ENCODE measurements around the gene GVQW3.

GVQW3 gene

DNA sequence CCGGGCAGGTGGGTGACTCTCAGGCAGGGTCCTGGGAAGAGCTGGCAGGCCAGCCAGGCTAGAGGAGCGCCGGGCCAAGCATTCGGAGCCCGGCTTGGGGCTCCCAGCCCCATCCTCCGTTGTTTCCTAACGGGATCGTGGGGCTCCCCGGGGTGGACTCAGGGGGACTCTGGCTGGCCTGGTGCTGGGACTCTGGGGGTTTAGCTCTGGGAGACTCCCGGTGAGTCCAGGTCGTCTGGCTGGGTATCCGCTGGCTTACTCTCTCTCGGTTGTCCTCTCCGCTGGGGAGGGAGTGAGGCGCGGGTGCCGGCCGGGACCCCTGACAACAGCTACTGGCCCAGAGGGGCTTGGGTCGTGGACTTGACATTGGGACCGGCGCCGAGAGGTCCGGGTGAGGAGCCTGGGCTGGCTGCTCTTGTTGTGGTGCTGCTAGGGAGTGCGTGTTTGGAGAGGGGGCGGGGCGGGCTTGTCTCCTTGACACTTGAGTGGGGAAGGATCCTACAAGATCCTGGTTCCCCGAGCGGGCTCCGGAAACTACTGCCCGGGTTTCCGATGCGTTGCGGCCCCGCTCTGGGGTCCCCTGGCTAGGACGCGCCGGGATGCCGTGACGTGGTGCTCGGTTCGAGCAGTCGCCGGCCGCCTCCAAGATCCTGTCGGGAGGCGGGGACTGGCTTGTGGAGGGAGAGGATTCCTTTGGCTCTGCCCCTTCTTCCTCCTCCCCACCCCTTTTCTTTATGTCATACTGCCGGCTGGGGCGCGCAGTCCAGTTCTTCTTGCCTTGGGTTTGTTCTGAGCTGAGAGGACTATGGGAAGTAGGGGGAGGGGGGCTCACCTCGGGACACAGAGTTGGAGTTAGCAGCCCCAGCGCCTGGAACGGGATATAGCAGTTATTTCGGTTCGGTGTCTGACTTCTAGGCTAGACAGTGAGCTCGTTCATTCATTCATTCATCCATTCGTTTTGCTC, 64.3 kb downstream of the GVQW3 start:
- DNase-seq (ENCODE audit: low read depth in 2 of 2), result peak; percentile 23 to 59

DNA sequence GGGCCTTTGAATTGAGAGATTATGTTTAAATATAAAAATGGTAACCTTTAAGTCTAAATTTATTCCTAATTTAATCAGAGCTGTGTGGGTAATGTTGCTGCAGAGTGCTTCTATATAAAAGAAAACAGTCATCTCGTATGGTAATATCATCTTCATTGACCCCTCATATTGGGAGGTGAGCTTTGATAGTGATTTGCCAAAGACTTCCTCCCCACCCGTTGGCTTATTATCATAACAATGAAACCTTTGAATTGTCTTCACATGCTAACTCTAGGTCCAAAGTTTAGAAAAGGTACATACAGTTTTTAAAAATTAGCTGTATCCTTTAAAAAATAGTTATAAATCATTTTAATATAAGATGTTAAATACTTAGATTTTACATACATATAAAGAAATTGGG, 67.4 kb downstream of the GVQW3 start:
- DNase-seq (ENCODE audit: low read depth in 2 of 2), result no peak

DNA sequence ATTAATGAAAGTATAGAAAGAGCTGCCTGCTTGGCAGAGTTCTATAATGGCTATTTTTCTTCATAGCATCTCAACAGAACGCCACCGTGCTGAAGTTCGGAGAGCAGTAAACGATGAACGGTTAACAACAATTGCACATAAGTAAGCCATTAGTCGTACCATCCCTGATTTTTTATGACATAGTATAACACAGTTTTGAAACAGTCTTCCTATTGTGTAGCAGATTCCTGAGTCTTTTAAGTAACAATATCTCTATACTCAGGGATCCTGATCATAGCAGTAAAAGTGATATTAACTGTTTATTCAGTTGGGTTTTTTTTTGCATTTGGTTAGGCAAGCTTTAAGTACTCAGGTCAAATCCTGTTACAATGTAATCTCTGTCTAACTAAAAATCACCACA, 72.1 kb downstream of the GVQW3 start:
- DNase-seq (ENCODE audit: low read depth in 2 of 2), result no peak

DNA sequence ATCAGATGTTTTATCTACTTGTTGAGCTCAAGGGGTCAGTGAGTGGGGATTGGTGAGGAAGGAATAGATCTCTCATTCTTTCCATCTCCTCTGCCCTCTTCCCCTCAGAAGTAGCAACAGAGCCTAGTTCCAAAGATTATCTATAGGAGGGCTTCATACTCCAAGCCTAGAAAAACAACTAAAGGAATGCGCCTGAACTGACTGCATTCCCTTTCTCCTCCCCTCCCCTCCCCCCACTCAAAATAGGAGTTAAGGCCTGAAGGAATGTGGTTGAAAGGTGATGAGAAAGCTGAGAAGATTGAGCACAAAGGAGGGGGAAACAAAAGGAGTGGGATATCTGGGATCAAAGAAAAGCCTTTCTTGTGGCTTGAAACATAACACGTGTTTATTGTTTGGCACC, 74.2 kb downstream of the GVQW3 start:
- no peak for DNase-seq (ENCODE audit: low read depth in 2 of 2)

DNA sequence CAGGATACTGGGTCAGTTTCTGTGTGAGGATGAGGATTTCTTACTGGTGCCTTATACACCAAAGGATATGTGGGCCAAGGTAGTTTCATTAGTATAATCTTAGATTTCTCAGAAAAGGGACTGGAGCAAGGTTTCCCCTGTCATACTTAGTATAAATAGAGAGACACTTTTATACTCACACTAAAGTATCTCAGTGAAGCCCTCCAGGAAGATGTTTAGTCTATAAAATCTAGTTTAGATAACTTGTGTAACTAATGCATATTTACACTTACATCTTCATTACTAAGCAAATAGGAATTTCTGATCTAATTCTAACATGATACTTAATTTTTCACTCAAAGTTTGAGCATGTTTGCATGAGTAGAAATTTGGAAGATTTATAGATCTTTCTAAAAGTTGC, 74.8 kb downstream of the GVQW3 start:
- no peak for DNase-seq (ENCODE audit: low read depth in 2 of 2)

DNA sequence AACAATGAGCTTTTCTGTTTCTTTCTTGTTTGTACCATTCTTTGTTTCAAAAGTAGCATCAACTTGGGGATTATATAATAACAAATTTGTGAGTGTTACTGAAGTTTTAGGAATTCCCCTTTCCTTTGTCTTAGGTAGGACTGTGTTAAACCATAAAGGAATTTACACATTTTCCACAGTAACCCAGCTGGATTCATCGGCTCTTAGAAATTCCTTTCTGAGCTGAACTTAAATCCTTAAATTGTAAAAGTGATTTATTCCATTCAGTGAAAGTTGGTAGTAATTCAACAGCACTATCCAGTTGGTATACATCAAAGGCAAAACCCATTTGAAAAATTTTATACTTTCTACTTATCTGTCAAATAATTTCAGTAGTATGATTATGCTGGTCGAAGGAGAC, 75.4 kb downstream of the GVQW3 start:
- no peak for DNase-seq (ENCODE audit: low read depth in 2 of 2)
